ENCODE data around the gene CCRL2.

Gene CCRL2

DNA sequence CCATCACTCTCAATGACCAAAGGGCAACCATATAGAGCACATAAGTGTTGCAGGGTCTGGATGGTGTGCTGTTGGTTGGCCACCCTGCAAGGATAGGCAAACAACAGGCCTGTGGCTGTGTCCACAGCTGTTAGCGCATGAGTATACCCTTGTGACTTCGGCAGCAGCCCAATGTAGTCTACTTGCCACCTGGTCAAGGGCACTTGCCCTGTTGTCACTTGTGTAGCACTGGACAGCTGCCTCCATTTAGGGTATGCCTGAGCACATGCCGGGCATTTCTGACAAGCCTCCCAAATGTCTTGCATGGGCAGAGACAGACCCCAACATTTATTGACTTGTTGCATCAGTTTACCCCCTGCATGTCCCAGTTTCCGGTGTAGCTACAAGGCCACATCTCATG is 12.8 kb downstream of the CCRL2 start:
- peaks cover 26% of the 10 kb centered on the region for H3F3A ChIP-seq (ENCODE audit: insufficient read depth, low read length)
- no peak overlapping the region for H3K4me3 ChIP-seq (ENCODE audit: low read length)
- TF ChIP-seq, protein P1, sequence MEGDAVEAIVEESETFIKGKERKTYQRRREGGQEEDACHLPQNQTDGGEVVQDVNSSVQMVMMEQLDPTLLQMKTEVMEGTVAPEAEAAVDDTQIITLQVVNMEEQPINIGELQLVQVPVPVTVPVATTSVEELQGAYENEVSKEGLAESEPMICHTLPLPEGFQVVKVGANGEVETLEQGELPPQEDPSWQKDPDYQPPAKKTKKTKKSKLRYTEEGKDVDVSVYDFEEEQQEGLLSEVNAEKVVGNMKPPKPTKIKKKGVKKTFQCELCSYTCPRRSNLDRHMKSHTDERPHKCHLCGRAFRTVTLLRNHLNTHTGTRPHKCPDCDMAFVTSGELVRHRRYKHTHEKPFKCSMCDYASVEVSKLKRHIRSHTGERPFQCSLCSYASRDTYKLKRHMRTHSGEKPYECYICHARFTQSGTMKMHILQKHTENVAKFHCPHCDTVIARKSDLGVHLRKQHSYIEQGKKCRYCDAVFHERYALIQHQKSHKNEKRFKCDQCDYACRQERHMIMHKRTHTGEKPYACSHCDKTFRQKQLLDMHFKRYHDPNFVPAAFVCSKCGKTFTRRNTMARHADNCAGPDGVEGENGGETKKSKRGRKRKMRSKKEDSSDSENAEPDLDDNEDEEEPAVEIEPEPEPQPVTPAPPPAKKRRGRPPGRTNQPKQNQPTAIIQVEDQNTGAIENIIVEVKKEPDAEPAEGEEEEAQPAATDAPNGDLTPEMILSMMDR (IDR thresholded peaks at IDR 0.05; ENCODE audit: low read length), result no peak
- TF ChIP-seq EZH2 (optimal IDR thresholded peaks at IDR 0.05; ENCODE audit: low read depth, low read length) (no peak), EZH2phosphoT487 (IDR thresholded peaks at IDR 0.05; ENCODE audit: low read length) (no peak)

GRCh38 chr3:46420931-46421330 is 13.9 kb downstream of the CCRL2 start:
- H4K20me1 ChIP-seq (ENCODE audit: insufficient read depth, low read length), result no peaks in the 10 kb centered on the region
- no peak overlapping the region for H3K27ac ChIP-seq (ENCODE audit: low read length)
- H3K9me3 ChIP-seq (replicated peaks; ENCODE audit: insufficient read depth, low read length), result no peaks in the 10 kb centered on the region
- peaks cover 22% of the 10 kb centered on the region for H3K4me1 ChIP-seq (ENCODE audit: low read length)
- no peak overlapping the region for H3K4me2 ChIP-seq (ENCODE audit: low read depth, low read length)
- H3K9me2 ChIP-seq (replicated peaks; ENCODE audit: insufficient read depth, low read length), result no peaks in the 10 kb centered on the region
- no peak overlapping the region for H3K9ac ChIP-seq (ENCODE audit: low read length)
- no peak overlapping the region for H3K4me3 ChIP-seq (ENCODE audit: low read length)
- peaks cover 14% of the 10 kb centered on the region for H3F3A ChIP-seq (ENCODE audit: insufficient read depth, low read length)
- DNase-seq, result no peak
- TF ChIP-seq EZH2phosphoT487 (IDR thresholded peaks at IDR 0.05; ENCODE audit: low read length) (no peak), EZH2 (optimal IDR thresholded peaks at IDR 0.05; ENCODE audit: low read depth, low read length) (no peak)
- TF ChIP-seq, protein P1 (IDR thresholded peaks at IDR 0.05; ENCODE audit: low read length), result no peak
- no peaks in the 10 kb centered on the region for H3K79me2 ChIP-seq (ENCODE audit: low read length)
- H2AFZ ChIP-seq (ENCODE audit: low read length), result no peak overlapping the region
- H3K27me3 ChIP-seq (replicated peaks; ENCODE audit: insufficient read depth, low read length), result no peaks in the 10 kb centered on the region
- no peaks in the 10 kb centered on the region for H3K36me3 ChIP-seq (replicated peaks; ENCODE audit: insufficient read depth, low read length)

More for the DNA sequence above, 12.8 kb downstream of the CCRL2 start:
- Histone ChIP-seq H4K20me1 (ENCODE audit: insufficient read depth, low read length) (no peaks in the 10 kb centered on the region), H3K9ac (ENCODE audit: low read length) (no peak overlapping the region), H3K36me3 (replicated peaks; ENCODE audit: insufficient read depth, low read length) (no peaks in the 10 kb centered on the region), H3K4me2 (ENCODE audit: low read depth, low read length) (no peak overlapping the region), H2AFZ (ENCODE audit: low read length) (no peak overlapping the region), H3K9me3 (replicated peaks; ENCODE audit: insufficient read depth, low read length) (no peaks in the 10 kb centered on the region), H3K27ac (ENCODE audit: low read length) (no peak overlapping the region), H3K4me1 (ENCODE audit: low read length) (peaks cover 33% of the 10 kb centered on the region), H3K27me3 (replicated peaks; ENCODE audit: insufficient read depth, low read length) (no peaks in the 10 kb centered on the region), H3K79me2 (ENCODE audit: low read length) (no peaks in the 10 kb centered on the region), H3K9me2 (replicated peaks; ENCODE audit: insufficient read depth, low read length) (no peaks in the 10 kb centered on the region)
- no peak for DNase-seq

- no peaks in the 10 kb centered on the region for H3F3A ChIP-seq (ENCODE audit: insufficient read depth, low read length)
- no peak overlapping the region for H3K27ac ChIP-seq (ENCODE audit: low read length)
- H3K4me3 ChIP-seq (ENCODE audit: low read length), result no peak overlapping the region
- no peaks in the 10 kb centered on the region for H3K9me3 ChIP-seq (replicated peaks; ENCODE audit: insufficient read depth, low read length)
- H3K9ac ChIP-seq (ENCODE audit: low read length), result no peak overlapping the region
- no peaks in the 10 kb centered on the region for H3K79me2 ChIP-seq (ENCODE audit: low read length)
- H3K4me1 ChIP-seq (ENCODE audit: low read length), result peaks cover 7% of the 10 kb centered on the region
- H4K20me1 ChIP-seq (ENCODE audit: insufficient read depth, low read length), result no peaks in the 10 kb centered on the region
- TF ChIP-seq EZH2phosphoT487 (IDR thresholded peaks at IDR 0.05; ENCODE audit: low read length) (no peak), EZH2 (optimal IDR thresholded peaks at IDR 0.05; ENCODE audit: low read depth, low read length) (no peak)
- TF ChIP-seq, protein P1 (IDR thresholded peaks at IDR 0.05; ENCODE audit: low read length), result no peak
- no peaks in the 10 kb centered on the region for H3K36me3 ChIP-seq (replicated peaks; ENCODE audit: insufficient read depth, low read length)
- no peak overlapping the region for H3K4me2 ChIP-seq (ENCODE audit: low read depth, low read length)
- no peaks in the 10 kb centered on the region for H3K27me3 ChIP-seq (replicated peaks; ENCODE audit: insufficient read depth, low read length)
- H3K9me2 ChIP-seq (replicated peaks; ENCODE audit: insufficient read depth, low read length), result no peaks in the 10 kb centered on the region
- no peak for DNase-seq
- no peak overlapping the region for H2AFZ ChIP-seq (ENCODE audit: low read length)
Observed at GRCh38 chr3:46422617-46423016, 15.6 kb downstream of the CCRL2 start.
